Astrocyte (in vitro differentiated cells and primary cell): Measurements from ENCODE around the gene UBTD1. TPM values are rescaled to one million over a fixed set of nuclear protein-coding genes. Genes with fewer than 3 reads are reported as not detected.

Experiments
- DNase-seq: peaks from one replicate; pipeline ENCODE4 v3.0.0-alpha.2; 2010; ENCODE audit warnings: low read depth
- FAIRE-seq: peaks from 2 replicates; lab custom pipeline; 2011; peaks lifted over from hg19 to GRCh38; lab: Jason Lieb, UNC
- H2AFZ ChIP-seq: 2 replicates; pipeline ENCODE4 v1.6.0; 2012; ENCODE audit warnings: low read depth, low read length, inconsistent platforms
- H3K27ac ChIP-seq: 2 replicates; pipeline ENCODE4 v1.5.1; 2011; ENCODE audit warnings: low read depth, low read length, inconsistent platforms
- H3K27me3 ChIP-seq: 2 replicates; pipeline ENCODE4 v1.6.0; 2011; ENCODE audit warnings: low read length, inconsistent platforms; ENCODE audit not compliant: insufficient read depth
- H3K36me3 ChIP-seq: 2 replicates; pipeline ENCODE4 v1.5.1; 2011; ENCODE audit warnings: low read length, inconsistent platforms; ENCODE audit not compliant: insufficient read depth
- H3K4me1 ChIP-seq: 2 replicates; pipeline ENCODE4 v1.5.1; 2011; ENCODE audit warnings: low read length, inconsistent platforms; ENCODE audit not compliant: insufficient read depth
- H3K4me2 ChIP-seq: 2 replicates; pipeline ENCODE4 v1.6.0; 2012; ENCODE audit warnings: low read length, inconsistent platforms
- H3K4me3 ChIP-seq: 2 replicates; pipeline ENCODE4 v1.5.1; 2011; ENCODE audit warnings: low read depth, mild to moderate bottlenecking, low read length, inconsistent platforms; ENCODE audit not compliant: insufficient read depth
- H3K79me2 ChIP-seq: 2 replicates; pipeline ENCODE4 v1.6.0; 2012; ENCODE audit warnings: mild to moderate bottlenecking, low read length, inconsistent platforms; ENCODE audit not compliant: insufficient read depth
- H3K9ac ChIP-seq: 2 replicates; pipeline ENCODE4 v1.6.0; 2012; ENCODE audit warnings: mild to moderate bottlenecking, low read length, inconsistent platforms
- H3K9me3 ChIP-seq: 2 replicates; pipeline ENCODE4 v1.5.1; 2012; ENCODE audit warnings: low read depth, mild to moderate bottlenecking, low read length, inconsistent platforms; ENCODE audit not compliant: insufficient read depth
- H4K20me1 ChIP-seq: 2 replicates; pipeline ENCODE4 v1.6.0; 2012; ENCODE audit warnings: low read length, inconsistent platforms; ENCODE audit not compliant: insufficient read depth
- H3K27ac Mint-ChIP-seq: one replicate; pipeline ENCODE4 v1.8.0; 2021; ENCODE audit warnings: mild to moderate bottlenecking, mixed read lengths; ENCODE audit not compliant: unreplicated experiment
- H3K27me3 Mint-ChIP-seq: one replicate; pipeline ENCODE4 v1.8.0; 2021; ENCODE audit warnings: low read depth, mixed read lengths; ENCODE audit not compliant: unreplicated experiment
- H3K36me3 Mint-ChIP-seq: one replicate; pipeline ENCODE4 v1.8.0; 2021; ENCODE audit warnings: low read depth, mixed read lengths; ENCODE audit not compliant: unreplicated experiment
- H3K4me1 Mint-ChIP-seq: one replicate; pipeline ENCODE4 v1.8.0; 2021; ENCODE audit warnings: low read depth, mixed read lengths; ENCODE audit not compliant: unreplicated experiment
- H3K4me3 Mint-ChIP-seq: one replicate; pipeline ENCODE4 v1.8.0; 2021; ENCODE audit warnings: mild to moderate bottlenecking, moderate library complexity, mixed read lengths; ENCODE audit not compliant: unreplicated experiment
- H3K9me3 Mint-ChIP-seq: one replicate; pipeline ENCODE4 v1.8.0; 2021; ENCODE audit warnings: mild to moderate bottlenecking, mixed read lengths; ENCODE audit not compliant: unreplicated experiment
- CTCF ChIP-seq: IDR thresholded peaks from 2 replicates; pipeline ENCODE4 v1.5.1; 2011; ENCODE audit warnings: low read depth, mild to moderate bottlenecking, inconsistent platforms, low read length, moderate library complexity; ENCODE audit not compliant: insufficient read depth
- EZH2 ChIP-seq: IDR thresholded peaks from 2 replicates; pipeline ENCODE4 v1.6.1; 2012; ENCODE audit warnings: mild to moderate bottlenecking, low read length, inconsistent platforms; ENCODE audit not compliant: insufficient read depth
- total RNA-seq: library from RNA; stranded (reverse); gene quantifications from 2 replicates; pipeline ENCODE4 v1.2.1, GENCODE V29; 2021

The UBTD1 gene
- total RNA-seq, 1 donor from 2014 or later = 73.1 TPM

- Mint-ChIP-seq H3K4me3 (peak overlapping the region; percentile 52), H3K4me1 (peaks cover 43% of the 10 kb centered on the region), H3K27me3 (no peaks in the 10 kb centered on the region), H3K36me3 (peaks cover 6% of the 10 kb centered on the region), H3K27ac (peak overlapping the region; percentile 35), H3K9me3 (no peaks in the 10 kb centered on the region)
- Histone ChIP-seq H4K20me1 (peaks cover 97% of the 10 kb centered on the region), H3K9me3 (no peaks in the 10 kb centered on the region), H3K36me3 (no peaks in the 10 kb centered on the region), H2AFZ (no peak overlapping the region), H3K27ac (no peak overlapping the region), H3K4me2 (peak overlapping the region; percentile 28), H3K4me1 (peaks cover 13% of the 10 kb centered on the region), H3K27me3 (no peaks in the 10 kb centered on the region), H3K79me2 (peaks cover 92% of the 10 kb centered on the region), H3K9ac (no peak overlapping the region), H3K4me3 (no peak overlapping the region)
- DNase-seq (no peak), FAIRE-seq (no peak)
- TF ChIP-seq CTCF = no peak
- no peak for TF ChIP-seq EZH2
These were observed 19.7 kb downstream of the UBTD1 start for GRCh38 chr10:97518301-97519043.

- H3K9ac ChIP-seq = no peak overlapping the region
- FAIRE-seq = no peak
These were observed 20.6 kb downstream of the UBTD1 start for GRCh38 chr10:97519342-97519741.

More at GRCh38 chr10:97519342-97519741, 20.6 kb downstream of the UBTD1 start:
- no peaks in the 10 kb centered on the region for H3K9me3 Mint-ChIP-seq
- peaks cover 4% of the 10 kb centered on the region for H3K36me3 Mint-ChIP-seq
- Histone ChIP-seq H4K20me1 (peaks cover 97% of the 10 kb centered on the region), H3K9me3 (no peaks in the 10 kb centered on the region), H3K4me2 (no peak overlapping the region), H3K27me3 (no peaks in the 10 kb centered on the region), H2AFZ (no peak overlapping the region), H3K79me2 (peaks cover 90% of the 10 kb centered on the region), H3K4me1 (peaks cover 13% of the 10 kb centered on the region), H3K27ac (no peak overlapping the region), H3K4me3 (no peak overlapping the region), H3K36me3 (no peaks in the 10 kb centered on the region)
- H3K4me1 Mint-ChIP-seq = peaks cover 39% of the 10 kb centered on the region
- TF ChIP-seq CTCF (no peak), EZH2 (no peak)
- no peaks in the 10 kb centered on the region for H3K27me3 Mint-ChIP-seq
- DNase-seq = no peak
- H3K4me3 Mint-ChIP-seq = no peak overlapping the region
- H3K27ac Mint-ChIP-seq = no peak overlapping the region
